Stimulated activated CD8-positive, alpha-beta memory T cell treated with anti-CD3 and anti-CD28 coated beads, Interleukin-2, amount 100 ng/mL, for 48 hours (primary cell): ENCODE results near the gene NFIC.
"Not testable (repeated sequence)": the region's sequence is repeated elsewhere in the genome, so short reads cannot be mapped to it uniquely, and the experiment has no call there.

ENCODE experiments used
- DNase-seq, 2 donors: peaks; one replicate each; pipeline ENCODE4 v3.0.0-alpha.2; 2020; ENCODE audit warnings: low read depth in 2 of 2

Gene NFIC

DNA sequence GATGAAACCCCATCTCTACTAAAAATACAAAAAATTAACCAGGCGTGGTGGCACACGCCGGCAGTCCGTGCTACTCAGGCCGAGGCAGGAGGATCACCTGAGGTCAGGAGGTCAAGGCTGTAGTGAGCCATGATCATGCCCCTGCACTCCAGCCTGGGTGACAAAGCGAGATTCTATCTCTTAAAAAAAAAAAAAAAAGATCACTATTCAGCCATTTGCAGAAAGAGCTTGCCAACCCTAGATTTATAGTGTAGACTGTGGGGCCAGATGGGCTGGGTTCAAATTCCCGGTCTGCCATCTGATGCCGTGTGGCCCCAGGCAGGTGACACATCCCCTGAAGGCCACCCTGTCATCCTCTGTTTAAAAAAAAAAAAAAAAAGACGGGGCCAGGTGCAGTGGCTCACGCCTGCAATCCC is 85.1 kb downstream of the NFIC start:
- no peak for DNase-seq

- no peak for DNase-seq
These were observed 86.0 kb downstream of the NFIC start for GRCh38 chr19:3452171-3452941.

- DNase-seq: not testable (repeated sequence)
These were observed 86.5 kb downstream of the NFIC start for GRCh38 chr19:3452942-3453214.

DNA sequence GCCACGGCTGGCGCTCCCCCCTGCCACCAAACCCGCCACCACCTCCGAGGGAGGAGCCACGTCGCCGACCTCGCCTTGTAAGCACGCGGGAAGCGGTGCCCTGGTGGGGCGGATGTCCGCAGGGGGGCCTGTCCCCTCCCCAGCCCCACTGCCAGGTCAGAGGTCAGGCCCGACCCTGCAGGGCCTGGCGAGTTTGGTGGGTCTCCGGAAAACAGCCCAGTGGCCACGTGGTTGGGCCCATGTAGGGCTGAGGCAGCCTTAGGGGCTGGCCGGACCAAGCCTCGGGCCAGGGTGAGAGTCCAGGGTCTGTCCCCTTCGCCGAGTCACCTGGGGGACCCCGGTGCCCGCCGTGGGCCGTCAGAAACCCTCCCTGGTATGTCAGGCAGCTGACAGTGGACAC is 87.5 kb downstream of the NFIC start:
- DNase-seq: no peak

DNA sequence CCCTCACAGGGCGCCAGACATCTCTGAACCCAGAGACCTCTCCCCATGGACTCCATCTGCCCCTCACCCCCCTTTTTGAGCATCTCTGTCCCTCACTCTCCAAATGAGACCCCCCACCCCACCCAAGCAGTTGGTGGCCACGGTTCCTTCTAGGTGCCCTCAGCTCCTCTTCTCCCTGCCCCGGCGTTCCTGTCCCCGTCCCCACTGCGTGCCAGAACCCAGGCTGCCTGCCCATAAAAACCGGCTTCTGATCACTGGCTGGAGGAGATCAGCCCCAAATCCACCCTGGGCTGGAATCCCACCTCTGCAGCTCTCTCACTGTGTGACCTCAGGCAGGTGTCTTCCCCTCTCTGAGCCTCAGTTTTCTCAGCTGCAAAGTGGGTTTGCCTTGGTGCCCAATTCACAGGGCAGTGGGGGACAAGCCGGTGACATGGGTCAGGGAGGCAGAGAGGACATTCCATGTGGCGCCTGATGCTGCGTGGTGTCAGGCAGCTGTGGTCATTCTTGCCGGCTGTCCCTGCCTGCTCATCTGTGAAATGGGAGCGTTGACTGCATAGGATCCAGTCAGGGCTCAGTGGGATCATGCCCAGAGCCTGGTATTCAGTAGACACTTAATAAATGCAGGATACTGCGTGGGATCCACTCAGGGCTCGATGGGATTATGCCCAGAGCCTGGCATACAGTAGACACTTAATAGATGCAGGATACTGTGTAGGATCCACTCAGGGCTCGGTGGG is 88.4 kb downstream of the NFIC start:
- DNase-seq: no peak

- DNase-seq: no peak
These were observed 89.1 kb downstream of the NFIC start for GRCh38 chr19:3455393-3455955.

GRCh38 chr19:3455960-3456601 is 89.7 kb downstream of the NFIC start:
- no peak for DNase-seq

GRCh38 chr19:3456925-3457527 is 90.6 kb downstream of the NFIC start:
- DNase-seq: no peak

DNA sequence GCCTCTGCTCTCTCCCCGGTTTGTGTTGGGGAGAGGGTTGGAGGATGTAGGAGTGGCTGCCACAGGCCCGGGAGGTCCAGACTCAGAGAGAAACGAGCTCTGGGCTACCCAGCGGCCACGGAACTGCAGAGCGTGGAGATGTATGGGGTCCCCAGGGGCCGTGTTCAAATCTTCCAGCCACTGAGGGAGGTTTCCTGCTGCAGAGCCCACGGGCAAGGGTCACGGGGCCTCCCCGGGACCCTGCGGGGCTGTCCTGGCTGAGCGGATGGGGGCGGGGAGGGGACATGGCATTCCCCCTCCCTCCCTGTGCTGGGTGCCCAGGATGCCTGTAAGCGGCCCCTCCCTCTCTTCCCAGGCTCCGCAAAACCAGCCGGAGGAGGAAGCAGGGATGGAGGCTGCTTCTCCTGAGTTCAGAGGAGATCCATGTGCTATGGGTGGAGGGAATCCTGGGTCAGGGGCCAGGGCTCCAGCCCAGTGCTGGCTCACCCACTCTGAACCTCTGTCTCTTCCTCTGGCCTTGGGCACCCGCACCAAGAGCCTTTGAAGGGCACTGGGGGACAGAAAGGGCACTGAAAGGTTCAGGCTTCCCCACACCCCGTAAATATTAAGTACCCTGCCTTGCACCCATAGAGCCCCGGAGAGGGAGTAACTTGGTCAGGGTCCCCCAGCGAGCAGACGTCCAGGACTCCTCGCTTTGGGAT is 91.3 kb downstream of the NFIC start:
- DNase-seq: no peak

GRCh38 chr19:3458229-3459088 is 92.1 kb downstream of the NFIC start:
- DNase-seq: no peak

DNA sequence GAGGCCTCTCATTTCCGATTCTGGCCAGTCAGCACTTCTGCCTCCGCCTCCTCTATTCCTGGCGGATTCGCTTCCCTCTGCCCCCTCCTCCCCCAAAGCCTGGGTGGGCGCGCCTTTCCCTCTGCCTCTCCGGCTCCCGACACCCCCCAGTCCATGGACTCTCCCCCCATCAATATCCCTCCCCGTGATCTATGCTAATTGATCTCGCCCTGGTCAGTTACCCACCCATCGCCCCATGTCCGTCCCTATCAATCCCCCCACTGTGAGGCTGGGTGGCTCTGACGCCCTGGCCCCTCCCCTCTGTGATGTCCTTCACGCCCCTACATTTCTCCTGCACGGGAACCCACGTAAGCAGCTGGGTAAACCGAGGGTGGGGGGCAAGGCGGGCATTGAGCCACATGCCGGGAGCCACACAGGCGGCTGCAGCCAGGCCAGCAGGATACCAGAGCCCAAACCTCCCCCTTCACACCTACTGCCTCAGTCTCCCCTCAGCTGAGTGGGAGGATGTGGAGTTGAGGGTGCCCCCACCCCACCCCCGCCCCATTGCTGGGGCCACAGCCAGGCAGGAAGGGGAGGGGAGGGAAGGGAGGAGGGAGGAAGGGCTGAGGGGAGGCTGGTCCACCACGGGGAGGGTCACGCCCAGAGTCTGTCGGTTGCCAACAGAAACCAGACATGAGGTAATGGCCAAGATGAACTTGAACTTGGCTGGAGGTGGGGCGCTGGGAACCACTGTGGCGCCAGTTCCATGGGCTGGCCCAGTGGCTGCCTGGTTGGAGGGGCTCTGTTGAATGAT is 92.9 kb downstream of the NFIC start:
- DNase-seq: no peak

GRCh38 chr19:3459965-3460582 is 93.7 kb downstream of the NFIC start:
- DNase-seq: no peak

DNA sequence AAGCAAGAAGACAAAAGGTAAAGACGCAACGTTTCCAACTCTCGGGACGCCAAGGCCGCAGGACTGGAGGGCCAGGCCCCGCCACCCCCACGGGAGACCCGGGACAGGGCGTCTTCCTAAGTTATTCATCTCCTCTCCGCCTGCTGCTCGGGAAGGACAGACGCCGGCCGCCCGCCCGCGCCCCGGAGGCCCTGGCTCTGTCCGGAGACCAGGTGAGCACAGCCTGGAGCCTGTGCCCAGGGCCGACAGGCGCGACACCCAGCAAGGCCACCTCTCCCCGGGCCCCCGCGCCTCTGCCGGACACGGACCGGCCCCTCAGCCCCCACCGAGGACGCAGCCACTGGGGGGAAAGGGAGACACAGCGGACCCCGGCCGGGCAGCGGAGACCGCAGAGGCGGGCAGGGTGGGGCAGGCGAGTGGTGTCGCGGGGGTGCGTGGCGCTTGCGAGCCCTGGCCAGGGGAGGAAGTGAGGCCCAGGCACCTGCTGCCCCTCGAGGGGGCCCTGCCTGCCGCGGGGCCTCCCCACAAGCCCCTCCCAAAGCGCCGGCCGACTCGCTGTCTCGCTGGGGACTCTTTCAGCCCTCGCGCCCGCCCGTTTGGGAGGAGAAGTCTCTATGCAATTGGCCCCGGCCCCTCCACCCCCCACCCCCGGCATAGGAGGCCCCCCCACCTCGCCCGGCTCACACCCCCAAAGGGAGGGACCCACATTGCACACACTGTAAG is 96.8 kb downstream of the NFIC start:
- no peak for DNase-seq

DNA sequence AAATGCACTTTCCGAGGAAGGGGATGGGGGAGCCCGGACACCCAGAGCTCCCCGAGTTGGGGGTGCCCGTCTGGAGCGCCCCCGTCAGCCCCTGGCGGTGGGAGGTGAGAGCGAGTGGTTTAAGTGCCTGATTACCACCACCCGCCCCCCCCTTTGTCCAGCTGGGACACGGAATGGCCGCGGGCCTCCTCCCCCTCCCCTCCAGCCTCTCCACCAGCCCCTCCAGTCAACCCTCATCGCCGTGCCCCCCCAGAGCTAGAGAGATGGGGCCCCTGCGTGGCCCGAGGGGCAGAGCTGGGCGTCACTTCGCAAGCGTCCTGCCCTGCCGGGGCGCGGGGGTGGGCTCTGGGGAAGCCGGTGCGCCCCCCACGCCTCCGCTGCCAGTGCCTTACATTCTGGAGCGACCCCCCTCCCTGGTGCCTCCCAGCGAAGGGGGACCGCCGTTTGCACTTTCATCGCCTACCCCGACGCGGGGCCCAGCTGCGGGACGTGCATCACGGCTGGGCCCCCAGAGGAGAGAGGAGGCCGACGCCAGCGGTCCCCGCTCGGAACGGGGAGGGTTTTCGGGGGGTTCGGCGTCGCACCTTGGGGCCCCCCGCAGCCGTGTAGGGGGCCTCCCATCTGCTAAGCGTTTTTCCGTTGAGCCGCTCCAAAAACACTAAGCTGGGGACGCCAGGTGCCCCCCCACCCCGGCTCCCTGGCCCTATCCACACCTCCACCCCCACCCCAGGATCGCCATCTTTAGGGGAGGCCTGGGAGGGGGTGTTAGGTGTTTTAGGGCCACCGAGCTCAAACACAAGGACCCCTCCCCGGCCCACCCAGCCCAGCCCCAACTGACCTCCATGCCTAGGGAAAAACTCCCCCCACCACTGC is 97.6 kb downstream of the NFIC start:
- DNase-seq: no peak

GRCh38 chr19:3464587-3465235 is 98.3 kb downstream of the NFIC start:
- DNase-seq: no peak

- no peak for DNase-seq
These were observed 99.2 kb downstream of the NFIC start for GRCh38 chr19:3465552-3465951.

- DNase-seq: no peak
These were observed 100.3 kb downstream of the NFIC start for GRCh38 chr19:3466635-3467034.
